Measurements from ENCODE around the gene DCUN1D2.
"Not testable (repeated sequence)": the region's sequence is repeated elsewhere in the genome, so short reads cannot be mapped to it uniquely, and the experiment has no call there.

- TF ChIP-seq CTCF (conservative IDR thresholded peaks at IDR 0.05; ENCODE audit: low read length); EZH2phosphoT487 (IDR thresholded peaks at IDR 0.05; ENCODE audit: borderline replicate concordance, low read depth, low read length): not testable (repeated sequence)
These were observed 53.6 kb downstream of the DCUN1D2 start for GRCh38 chr13:113436866-113437265.
